Osteoblast (primary cell): ENCODE data around the gene RASSF7. TPM values are rescaled to one million over a fixed set of nuclear protein-coding genes. Genes with fewer than 3 reads are reported as not detected.
"Not testable (repeated sequence)": the region's sequence is repeated elsewhere in the genome, so short reads cannot be mapped to it uniquely, and the experiment has no call there.

Source experiments
- DNase-seq: peaks from one replicate; pipeline ENCODE4 v3.0.0; 2011; ENCODE audit warnings: low spot score, mixed read lengths; ENCODE audit not compliant: insufficient read length; ENCODE audit errors: missing footprints
- H2AFZ ChIP-seq: 2 replicates; pipeline ENCODE4 v1.6.0; 2011; ENCODE audit warnings: mild to moderate bottlenecking, low read length
- H3K27ac ChIP-seq: 2 replicates; pipeline ENCODE4 v1.5.1; 2011; ENCODE audit warnings: mild to moderate bottlenecking, low read depth, low read length, moderate library complexity
- H3K27me3 ChIP-seq: 2 replicates; pipeline ENCODE4 v1.6.0; 2012; ENCODE audit warnings: mild to moderate bottlenecking, control low read depth, inconsistent platforms, low read length, moderate library complexity; ENCODE audit not compliant: insufficient read depth
- H3K36me3 ChIP-seq: 2 replicates; pipeline ENCODE4 v1.5.1; 2011; ENCODE audit warnings: mild to moderate bottlenecking, low read length, control low read depth, moderate library complexity; ENCODE audit not compliant: insufficient read depth
- H3K4me1 ChIP-seq: 2 replicates; pipeline ENCODE4 v1.5.1; 2011; ENCODE audit warnings: mild to moderate bottlenecking, low read length, control low read depth, moderate library complexity; ENCODE audit not compliant: insufficient read depth
- H3K4me2 ChIP-seq: 2 replicates; pipeline ENCODE4 v1.6.0; 2011; ENCODE audit warnings: mild to moderate bottlenecking, low read length; ENCODE audit not compliant: insufficient read depth
- H3K4me3 ChIP-seq: fragments of 200-600 bp; sonication (generic); 3 replicates; pipeline ENCODE4 v1.5.1; 2012; ENCODE audit warnings: mild to moderate bottlenecking, low read length, inconsistent platforms; ENCODE audit not compliant: insufficient read depth
- H3K79me2 ChIP-seq: 2 replicates; pipeline ENCODE4 v1.6.0; 2012; ENCODE audit warnings: mild to moderate bottlenecking, low read length, control low read depth, inconsistent platforms; ENCODE audit not compliant: insufficient read depth
- H3K9me3 ChIP-seq: 2 replicates; pipeline ENCODE4 v1.5.1; 2011; ENCODE audit warnings: low read depth, low read length, control low read depth
- H4K20me1 ChIP-seq: 2 replicates; pipeline ENCODE4 v1.6.0; 2012; ENCODE audit warnings: mild to moderate bottlenecking, low read length, control low read depth; ENCODE audit not compliant: insufficient read depth
- total RNA-seq: library from RNA; depleted of rRNA; stranded (reverse); fragments of >200 nt; gene quantifications from 2 replicates; pipeline ENCODE4 v1.2.3, GENCODE V29; 2012
- TF ChIP-seq, protein P1 (sequence below): IDR thresholded peaks from 2 replicates; pipeline ENCODE4 v1.5.1; 2011; ENCODE audit warnings: mild to moderate bottlenecking, low read depth, low read length, moderate library complexity; ENCODE audit errors: extremely low read depth

RASSF7 gene
- total RNA-seq, 1 donor, result 6.2 TPM

GRCh38 chr11:515131-515530 lies 45.6 kb upstream of the RASSF7 start:
- Histone ChIP-seq H3K36me3 (peaks cover 14% of the 10 kb centered on the region), H2AFZ (no peak overlapping the region), H3K4me3 (no peak overlapping the region), H3K4me1 (no peaks in the 10 kb centered on the region), H3K4me2 (no peak overlapping the region), H3K27me3 (no peaks in the 10 kb centered on the region), H4K20me1 (no peaks in the 10 kb centered on the region), H3K79me2 (no peaks in the 10 kb centered on the region), H3K9me3 (peaks cover 4% of the 10 kb centered on the region), H3K27ac (no peak overlapping the region)
- TF ChIP-seq, protein P1, sequence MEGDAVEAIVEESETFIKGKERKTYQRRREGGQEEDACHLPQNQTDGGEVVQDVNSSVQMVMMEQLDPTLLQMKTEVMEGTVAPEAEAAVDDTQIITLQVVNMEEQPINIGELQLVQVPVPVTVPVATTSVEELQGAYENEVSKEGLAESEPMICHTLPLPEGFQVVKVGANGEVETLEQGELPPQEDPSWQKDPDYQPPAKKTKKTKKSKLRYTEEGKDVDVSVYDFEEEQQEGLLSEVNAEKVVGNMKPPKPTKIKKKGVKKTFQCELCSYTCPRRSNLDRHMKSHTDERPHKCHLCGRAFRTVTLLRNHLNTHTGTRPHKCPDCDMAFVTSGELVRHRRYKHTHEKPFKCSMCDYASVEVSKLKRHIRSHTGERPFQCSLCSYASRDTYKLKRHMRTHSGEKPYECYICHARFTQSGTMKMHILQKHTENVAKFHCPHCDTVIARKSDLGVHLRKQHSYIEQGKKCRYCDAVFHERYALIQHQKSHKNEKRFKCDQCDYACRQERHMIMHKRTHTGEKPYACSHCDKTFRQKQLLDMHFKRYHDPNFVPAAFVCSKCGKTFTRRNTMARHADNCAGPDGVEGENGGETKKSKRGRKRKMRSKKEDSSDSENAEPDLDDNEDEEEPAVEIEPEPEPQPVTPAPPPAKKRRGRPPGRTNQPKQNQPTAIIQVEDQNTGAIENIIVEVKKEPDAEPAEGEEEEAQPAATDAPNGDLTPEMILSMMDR, result no peak
- peak; percentile 87 for DNase-seq

GRCh38 chr11:516400-516799 lies 44.4 kb upstream of the RASSF7 start:
- Histone ChIP-seq H3K36me3 (peaks cover 12% of the 10 kb centered on the region), H3K79me2 (no peaks in the 10 kb centered on the region), H2AFZ (no peak overlapping the region), H3K4me2 (no peak overlapping the region), H3K27ac (no peak overlapping the region), H4K20me1 (no peaks in the 10 kb centered on the region), H3K4me1 (no peaks in the 10 kb centered on the region), H3K9me3 (peaks cover 4% of the 10 kb centered on the region), H3K4me3 (no peak overlapping the region), H3K27me3 (no peaks in the 10 kb centered on the region)
- TF ChIP-seq, protein P1, result no peak
- DNase-seq, result peak; percentile 34

GRCh38 chr11:516918-517685 lies 43.7 kb upstream of the RASSF7 start:
- H3K27ac ChIP-seq, H3K36me3 ChIP-seq, H3K27me3 ChIP-seq, H3K4me2 ChIP-seq, H4K20me1 ChIP-seq, H2AFZ ChIP-seq, H3K9me3 ChIP-seq, DNase-seq, H3K4me1 ChIP-seq, H3K79me2 ChIP-seq, H3K4me3 ChIP-seq: not testable (repeated sequence)

DNA sequence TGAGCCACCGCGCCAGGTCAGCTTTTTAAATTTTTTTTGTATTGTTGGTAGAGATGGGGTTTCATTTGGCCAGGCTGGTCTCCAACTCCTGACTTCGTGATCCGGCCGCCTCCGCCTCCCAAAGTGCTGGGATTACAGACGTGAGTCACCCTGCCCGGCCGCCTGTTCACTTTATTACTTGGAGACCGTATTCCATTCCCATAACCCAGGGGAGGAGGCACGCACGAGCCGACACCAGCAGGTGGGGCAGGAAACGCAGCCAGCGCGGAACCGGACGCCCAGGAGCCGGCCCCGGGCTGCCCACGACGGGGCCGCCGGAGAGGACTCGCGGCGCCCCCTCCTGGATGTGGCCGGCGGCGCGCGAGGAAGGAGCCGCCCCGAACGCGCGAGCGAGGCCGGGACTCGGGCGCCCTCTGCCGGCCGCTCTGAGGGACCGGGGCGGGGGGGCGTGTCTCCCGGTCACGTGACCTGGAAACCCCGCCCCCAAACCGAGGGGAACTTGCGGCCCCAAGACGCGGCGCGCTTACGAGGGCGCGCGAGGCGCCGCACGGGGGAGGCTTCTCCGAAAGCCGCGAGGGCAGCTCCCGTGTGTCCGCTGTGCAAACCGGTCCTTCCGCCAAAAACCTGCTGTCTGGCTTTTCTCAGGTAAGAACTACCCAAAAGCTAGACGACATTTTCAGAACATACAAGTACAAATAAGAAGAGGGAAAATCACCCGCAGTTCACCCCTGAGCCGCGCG lies 42.1 kb upstream of the RASSF7 start:
- TF ChIP-seq, protein P1, result peak; percentile 84
- DNase-seq, result peak; percentile 98
- Histone ChIP-seq H3K27me3 (no peaks in the 10 kb centered on the region), H3K79me2 (no peaks in the 10 kb centered on the region), H3K4me3 (peak overlapping the region; percentile 63), H3K27ac (peak overlapping the region; percentile 51), H3K36me3 (peaks cover 9% of the 10 kb centered on the region), H3K9me3 (peaks cover 4% of the 10 kb centered on the region), H3K4me1 (no peaks in the 10 kb centered on the region), H3K4me2 (peak overlapping the region; percentile 81), H4K20me1 (no peaks in the 10 kb centered on the region), H2AFZ (peak overlapping the region; percentile 65)
